ENCODE data around the gene CYP4F22. TPM values are rescaled to one million over a fixed set of nuclear protein-coding genes. Genes with fewer than 3 reads are reported as not detected.
"Not testable (repeated sequence)": the region's sequence is repeated elsewhere in the genome, so short reads cannot be mapped to it uniquely, and the experiment has no call there.

The CYP4F22 gene
- total and polyA plus RNA-seq, 4 donors: 0.07 to 0.18 TPM; not detected in 2

DNA sequence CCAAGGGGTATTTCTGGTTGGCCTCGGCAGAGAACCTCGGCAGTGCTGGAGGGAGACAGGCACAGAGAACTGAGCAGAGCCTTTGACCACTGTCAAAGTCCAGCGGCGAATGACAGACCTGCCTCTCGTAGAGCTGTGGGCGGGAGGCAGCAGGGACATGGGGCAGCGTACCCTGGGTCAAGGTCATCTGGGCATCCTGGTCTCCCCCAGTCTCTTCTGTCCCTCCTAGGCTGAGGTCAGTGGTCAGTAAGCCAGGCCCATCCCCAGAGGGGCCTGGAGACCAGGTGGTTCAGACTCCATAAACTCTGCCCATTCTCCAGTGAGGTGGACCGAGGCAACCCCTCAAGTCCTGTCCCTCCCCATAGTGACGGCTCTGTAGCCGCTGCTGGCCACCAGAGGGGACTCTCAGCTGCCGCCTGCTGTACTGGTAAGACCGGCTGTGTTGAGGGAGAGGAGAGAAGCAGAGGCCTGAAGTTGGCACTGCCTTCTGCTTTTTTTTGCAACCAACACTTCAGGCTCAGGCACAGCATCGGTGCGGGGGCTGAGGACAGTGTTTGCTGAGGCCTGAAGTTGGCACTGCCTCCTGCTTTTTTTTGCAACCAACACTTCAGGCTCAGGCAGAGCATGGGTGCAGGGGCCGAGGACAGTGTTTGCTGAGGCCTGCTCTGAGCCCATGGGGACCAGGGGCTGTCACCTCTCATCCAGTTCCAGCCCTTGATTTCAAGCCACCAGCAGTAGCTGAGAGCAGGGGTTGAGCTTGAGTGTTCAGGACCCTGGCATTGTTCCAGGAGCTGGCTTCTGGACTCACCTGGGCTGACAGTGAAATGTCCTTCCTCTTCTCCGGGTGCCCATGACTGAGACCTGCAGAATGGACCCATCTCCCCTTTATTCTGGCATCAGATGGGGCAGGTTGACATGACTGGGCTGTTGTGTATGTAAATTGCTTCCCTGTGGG lies 28.7 kb upstream of the CYP4F22 start, which contains the start of gene PGLYRP2:
TSS of gene PGLYRP2 (minus strand) at position 111 of the 955 bp plus-strand sequence. CDS start 130 bp downstream, outside the sequence.
- no peak within 1 kb of the TSS for H3K27ac ChIP-seq (ENCODE audit: low read depth in 1 of 2, low read length in 1 of 2)

GRCh38 chr19:15480996-15481395 lies 27.3 kb upstream of the CYP4F22 start:
- not testable (repeated sequence) for H3K36me3 ChIP-seq (ENCODE audit: control insufficient read depth in 4 of 4, insufficient read depth in 4 of 4, low read length in 4 of 4)

More for the DNA sequence above, 28.7 kb upstream of the CYP4F22 start, which contains the start of gene PGLYRP2:
- peak; percentile 78 for ATAC-seq (ENCODE audit: insufficient read depth, low FRiP score)
- H3K36me3 ChIP-seq (ENCODE audit: control insufficient read depth in 4 of 4, insufficient read depth in 4 of 4, low read length in 4 of 4): no peaks in the 10 kb centered on the region
- DNase-seq: peak; percentile 32 to 61 (median 35)
- H3K27me3 ChIP-seq (ENCODE audit: control insufficient read depth in 3 of 3, insufficient read depth in 3 of 3, low read length in 2 of 3): no peaks in the 10 kb centered on the region
- no peaks in the 10 kb centered on the region for H3K4me1 ChIP-seq (ENCODE audit: control insufficient read depth in 5 of 5, insufficient read depth in 5 of 5, low read length in 5 of 5)
- WGBS, 2 donors: 56 to 63% methylated on average over 16 of the region's 16 CpGs
- no peak within 1 kb of the TSS for H3K4me3 ChIP-seq
- no peak within 1 kb of the TSS for H3K9ac ChIP-seq (ENCODE audit: insufficient read depth in 1 of 2, low read length in 2 of 2)
- peak; percentile 14 for TF ChIP-seq CTCF (IDR thresholded peaks at IDR 0.05; ENCODE audit: control extremely low read depth, extremely low read depth)
- peaks cover 0 to 8% (median 0%) of the 10 kb centered on the region in 4 donors for H3K9me3 ChIP-seq (ENCODE audit: control insufficient read depth in 4 of 4, insufficient read depth in 3 of 4, low read length in 3 of 4)

GRCh38 chr19:15485768-15486167 lies 22.6 kb upstream of the CYP4F22 start:
- not testable (repeated sequence) for ATAC-seq (ENCODE audit: insufficient read depth, low FRiP score)

More at GRCh38 chr19:15480996-15481395, 27.3 kb upstream of the CYP4F22 start:
- H3K4me3 ChIP-seq; H3K27me3 ChIP-seq (ENCODE audit: control insufficient read depth in 3 of 3, insufficient read depth in 3 of 3, low read length in 2 of 3); H3K9ac ChIP-seq (ENCODE audit: insufficient read depth in 1 of 2, low read length in 2 of 2); H3K4me1 ChIP-seq (ENCODE audit: control insufficient read depth in 5 of 5, insufficient read depth in 5 of 5, low read length in 5 of 5); H3K27ac ChIP-seq (ENCODE audit: low read depth in 1 of 2, low read length in 1 of 2); H3K9me3 ChIP-seq (ENCODE audit: control insufficient read depth in 4 of 4, insufficient read depth in 3 of 4, low read length in 3 of 4); ATAC-seq (ENCODE audit: insufficient read depth, low FRiP score); DNase-seq: not testable (repeated sequence)
- WGBS, 2 donors: 90 to 93% methylated on average over 7 of the region's 7 CpGs

GRCh38 chr19:15487038-15487437 lies 21.3 kb upstream of the CYP4F22 start:
- no peak for DNase-seq
- Histone ChIP-seq H3K9me3 (ENCODE audit: control insufficient read depth in 4 of 4, insufficient read depth in 3 of 4, low read length in 3 of 4) (peaks cover 0 to 3% (median 0%) of the 10 kb centered on the region in 4 donors), H3K4me1 (ENCODE audit: control insufficient read depth in 5 of 5, insufficient read depth in 5 of 5, low read length in 5 of 5) (peaks cover 0 to 1% (median 0%) of the 10 kb centered on the region in 5 donors), H3K4me3 (no peak overlapping the region), H3K27ac (ENCODE audit: low read depth in 1 of 2, low read length in 1 of 2) (no peak overlapping the region), H3K9ac (ENCODE audit: insufficient read depth in 1 of 2, low read length in 2 of 2) (no peak overlapping the region), H3K27me3 (ENCODE audit: control insufficient read depth in 3 of 3, insufficient read depth in 3 of 3, low read length in 2 of 3) (no peaks in the 10 kb centered on the region), H3K36me3 (ENCODE audit: control insufficient read depth in 4 of 4, insufficient read depth in 4 of 4, low read length in 4 of 4) (no peaks in the 10 kb centered on the region)
- 90 to 94% methylated on average over 4 of the region's 4 CpGs for WGBS, 2 donors
- no peak for ATAC-seq (ENCODE audit: insufficient read depth, low FRiP score)
- TF ChIP-seq CTCF (IDR thresholded peaks at IDR 0.05; ENCODE audit: control extremely low read depth, extremely low read depth): no peak

More at GRCh38 chr19:15485768-15486167, 22.6 kb upstream of the CYP4F22 start:
- 89 to 99% methylated on average over 5 of the region's 5 CpGs for WGBS, 2 donors
- not testable (repeated sequence) for H3K9ac ChIP-seq (ENCODE audit: insufficient read depth in 1 of 2, low read length in 2 of 2); H3K4me1 ChIP-seq (ENCODE audit: control insufficient read depth in 5 of 5, insufficient read depth in 5 of 5, low read length in 5 of 5); DNase-seq; H3K27me3 ChIP-seq (ENCODE audit: control insufficient read depth in 3 of 3, insufficient read depth in 3 of 3, low read length in 2 of 3); H3K27ac ChIP-seq (ENCODE audit: low read depth in 1 of 2, low read length in 1 of 2); H3K9me3 ChIP-seq (ENCODE audit: control insufficient read depth in 4 of 4, insufficient read depth in 3 of 4, low read length in 3 of 4); H3K36me3 ChIP-seq (ENCODE audit: control insufficient read depth in 4 of 4, insufficient read depth in 4 of 4, low read length in 4 of 4); H3K4me3 ChIP-seq
